Liver (tissue), 3 donors: Measurements from ENCODE around the gene SCLT1.

Experiments
- JUND ChIP-seq, 2 donors: IDR thresholded peaks; 2 replicates each; pipeline ENCODE4 v1.6.1; 2016; ENCODE audit warnings: antibody characterized with exemption in 2 of 2
- RAD21 ChIP-seq, 2 donors: IDR thresholded peaks; 2 replicates each; pipeline ENCODE4 v1.6.1; 2016; ENCODE audit warnings: antibody characterized with exemption in 2 of 2, mild to moderate bottlenecking in 2 of 2
- TAF1 ChIP-seq: conservative IDR thresholded peaks from 2 replicates; pipeline ENCODE4 v1.6.1; 2016; ENCODE audit warnings: antibody characterized with exemption, mild to moderate bottlenecking
- TF ChIP-seq, protein P1 (sequence below): fragments of 150-350 bp; IDR thresholded peaks from 2 replicates; pipeline ENCODE4 v1.5.1; 2017; ENCODE audit warnings: improper control_type of control experiment, low read depth, low read length; ENCODE audit not compliant: missing input control
- TF ChIP-seq, protein P2 (sequence below): IDR thresholded peaks from 2 replicates; pipeline ENCODE4 v1.6.1; 2016; ENCODE audit warnings: antibody characterized with exemption
- TF ChIP-seq, protein P3 (sequence below): IDR thresholded peaks from 2 replicates; pipeline ENCODE4 v1.6.1; 2016; ENCODE audit warnings: antibody characterized with exemption, mild to moderate bottlenecking
- donor health status: healthy.
- donor health status: healthy.

DNA sequence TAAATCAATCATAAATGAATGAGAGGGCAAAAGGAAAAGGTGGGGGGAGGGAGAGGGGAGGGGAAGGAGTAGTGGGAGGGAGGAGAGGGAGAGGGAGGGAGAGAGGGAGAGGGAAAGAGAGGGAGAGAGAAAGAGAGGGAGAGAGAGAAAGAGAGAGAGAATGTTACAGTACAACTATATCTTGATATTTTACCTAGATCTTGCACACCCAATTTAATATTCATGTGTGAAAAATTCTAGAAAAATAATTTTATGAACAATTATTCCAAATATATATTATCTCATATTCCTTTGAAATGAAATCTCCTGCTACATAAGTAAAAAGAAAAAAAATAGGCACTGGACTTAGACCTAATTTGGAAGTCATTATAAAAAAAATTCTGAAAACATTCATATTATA lies 120.0 kb downstream of the SCLT1 start:
- TF ChIP-seq, protein P1, sequence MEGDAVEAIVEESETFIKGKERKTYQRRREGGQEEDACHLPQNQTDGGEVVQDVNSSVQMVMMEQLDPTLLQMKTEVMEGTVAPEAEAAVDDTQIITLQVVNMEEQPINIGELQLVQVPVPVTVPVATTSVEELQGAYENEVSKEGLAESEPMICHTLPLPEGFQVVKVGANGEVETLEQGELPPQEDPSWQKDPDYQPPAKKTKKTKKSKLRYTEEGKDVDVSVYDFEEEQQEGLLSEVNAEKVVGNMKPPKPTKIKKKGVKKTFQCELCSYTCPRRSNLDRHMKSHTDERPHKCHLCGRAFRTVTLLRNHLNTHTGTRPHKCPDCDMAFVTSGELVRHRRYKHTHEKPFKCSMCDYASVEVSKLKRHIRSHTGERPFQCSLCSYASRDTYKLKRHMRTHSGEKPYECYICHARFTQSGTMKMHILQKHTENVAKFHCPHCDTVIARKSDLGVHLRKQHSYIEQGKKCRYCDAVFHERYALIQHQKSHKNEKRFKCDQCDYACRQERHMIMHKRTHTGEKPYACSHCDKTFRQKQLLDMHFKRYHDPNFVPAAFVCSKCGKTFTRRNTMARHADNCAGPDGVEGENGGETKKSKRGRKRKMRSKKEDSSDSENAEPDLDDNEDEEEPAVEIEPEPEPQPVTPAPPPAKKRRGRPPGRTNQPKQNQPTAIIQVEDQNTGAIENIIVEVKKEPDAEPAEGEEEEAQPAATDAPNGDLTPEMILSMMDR, result no peak
- TF ChIP-seq, protein P2, sequence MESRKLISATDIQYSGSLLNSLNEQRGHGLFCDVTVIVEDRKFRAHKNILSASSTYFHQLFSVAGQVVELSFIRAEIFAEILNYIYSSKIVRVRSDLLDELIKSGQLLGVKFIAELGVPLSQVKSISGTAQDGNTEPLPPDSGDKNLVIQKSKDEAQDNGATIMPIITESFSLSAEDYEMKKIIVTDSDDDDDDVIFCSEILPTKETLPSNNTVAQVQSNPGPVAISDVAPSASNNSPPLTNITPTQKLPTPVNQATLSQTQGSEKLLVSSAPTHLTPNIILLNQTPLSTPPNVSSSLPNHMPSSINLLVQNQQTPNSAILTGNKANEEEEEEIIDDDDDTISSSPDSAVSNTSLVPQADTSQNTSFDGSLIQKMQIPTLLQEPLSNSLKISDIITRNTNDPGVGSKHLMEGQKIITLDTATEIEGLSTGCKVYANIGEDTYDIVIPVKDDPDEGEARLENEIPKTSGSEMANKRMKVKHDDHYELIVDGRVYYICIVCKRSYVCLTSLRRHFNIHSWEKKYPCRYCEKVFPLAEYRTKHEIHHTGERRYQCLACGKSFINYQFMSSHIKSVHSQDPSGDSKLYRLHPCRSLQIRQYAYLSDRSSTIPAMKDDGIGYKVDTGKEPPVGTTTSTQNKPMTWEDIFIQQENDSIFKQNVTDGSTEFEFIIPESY, result no peak
- TF ChIP-seq RAD21 (IDR thresholded peaks at IDR 0.05) (no peak), JUND (IDR thresholded peaks at IDR 0.05) (no peak), TAF1 (no peak)
- TF ChIP-seq, protein P3, sequence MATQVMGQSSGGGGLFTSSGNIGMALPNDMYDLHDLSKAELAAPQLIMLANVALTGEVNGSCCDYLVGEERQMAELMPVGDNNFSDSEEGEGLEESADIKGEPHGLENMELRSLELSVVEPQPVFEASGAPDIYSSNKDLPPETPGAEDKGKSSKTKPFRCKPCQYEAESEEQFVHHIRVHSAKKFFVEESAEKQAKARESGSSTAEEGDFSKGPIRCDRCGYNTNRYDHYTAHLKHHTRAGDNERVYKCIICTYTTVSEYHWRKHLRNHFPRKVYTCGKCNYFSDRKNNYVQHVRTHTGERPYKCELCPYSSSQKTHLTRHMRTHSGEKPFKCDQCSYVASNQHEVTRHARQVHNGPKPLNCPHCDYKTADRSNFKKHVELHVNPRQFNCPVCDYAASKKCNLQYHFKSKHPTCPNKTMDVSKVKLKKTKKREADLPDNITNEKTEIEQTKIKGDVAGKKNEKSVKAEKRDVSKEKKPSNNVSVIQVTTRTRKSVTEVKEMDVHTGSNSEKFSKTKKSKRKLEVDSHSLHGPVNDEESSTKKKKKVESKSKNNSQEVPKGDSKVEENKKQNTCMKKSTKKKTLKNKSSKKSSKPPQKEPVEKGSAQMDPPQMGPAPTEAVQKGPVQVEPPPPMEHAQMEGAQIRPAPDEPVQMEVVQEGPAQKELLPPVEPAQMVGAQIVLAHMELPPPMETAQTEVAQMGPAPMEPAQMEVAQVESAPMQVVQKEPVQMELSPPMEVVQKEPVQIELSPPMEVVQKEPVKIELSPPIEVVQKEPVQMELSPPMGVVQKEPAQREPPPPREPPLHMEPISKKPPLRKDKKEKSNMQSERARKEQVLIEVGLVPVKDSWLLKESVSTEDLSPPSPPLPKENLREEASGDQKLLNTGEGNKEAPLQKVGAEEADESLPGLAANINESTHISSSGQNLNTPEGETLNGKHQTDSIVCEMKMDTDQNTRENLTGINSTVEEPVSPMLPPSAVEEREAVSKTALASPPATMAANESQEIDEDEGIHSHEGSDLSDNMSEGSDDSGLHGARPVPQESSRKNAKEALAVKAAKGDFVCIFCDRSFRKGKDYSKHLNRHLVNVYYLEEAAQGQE, result no peak
